Measurements from ENCODE around the gene RPS2. TPM values are rescaled to one million over a fixed set of nuclear protein-coding genes. Genes with fewer than 3 reads are reported as not detected.
A peak's percentile ranks its signal among the peaks of the same experiment; 100 is the strongest.

RPS2 gene
- total and polyA plus RNA-seq, 2 donors (not counting 1 experiment from before 2014, with no cell fraction given), result 3,261 to 6,138 TPM

- Histone ChIP-seq H3K27ac (ENCODE audit: low read length in 2 of 2) (peak within 1 kb of the TSS; percentile 86 to 92), H3K4me1 (ENCODE audit: control insufficient read depth in 2 of 2, insufficient read depth in 2 of 2, low read length in 2 of 2) (peaks cover 31 to 46% of the 10 kb centered on the region in 2 donors), H3K4me3 (ENCODE audit: control extremely low read depth in 1 of 5, extremely low read depth in 1 of 5, insufficient read depth in 1 of 5, low read depth in 2 of 5, low read length in 4 of 5) (peak within 1 kb of the TSS in 4 of 5 experiments; percentile 65 to 93 (median 69)), H3K79me2 (ENCODE audit: control insufficient read depth, insufficient read depth, low read length) (no peaks in the 10 kb centered on the region), H3K9me3 (ENCODE audit: control extremely low read depth in 1 of 3, control insufficient read depth in 2 of 3, insufficient read depth in 1 of 3, low read length in 2 of 3) (peaks cover 0 to 13% (median 0%) of the 10 kb centered on the region in 3 donors), H4K20me1 (ENCODE audit: control insufficient read depth, insufficient read depth, low read length, poor library complexity, severe bottlenecking) (no peaks in the 10 kb centered on the region), H3K36me3 (replicated peaks in 1 of 2; ENCODE audit: control extremely low read depth in 1 of 2, control insufficient read depth in 1 of 2, extremely low read depth in 1 of 2, insufficient read depth in 2 of 2, low read length in 1 of 2) (peaks cover 0 to 10% of the 10 kb centered on the region in 2 experiments), H3K9ac (ENCODE audit: low read length) (peak within 1 kb of the TSS; percentile 90), H3K4me2 (replicated peaks; ENCODE audit: low read depth, low read length, poor library complexity, severe bottlenecking) (peak within 1 kb of the TSS; percentile 100), H3K27me3 (replicated peaks in 1 of 4; ENCODE audit: control extremely low read depth in 1 of 4, control insufficient read depth in 3 of 4, insufficient read depth in 4 of 4, low read length in 3 of 4) (no peaks in the 10 kb centered on the region), H2AFZ (ENCODE audit: insufficient read depth, low read depth, low read length, poor library complexity, severe bottlenecking) (peak within 1 kb of the TSS; percentile 56)
- intact Hi-C loops (cut with micrococcal nuclease), result loop anchor here (2.0 to 10.0 kb wide), 3 partner anchors 25 to 788 kb away; partner anchors contain the start of genes ELOB, MSRB1 and RPS2
- Mint-ChIP-seq H3K9me3 (ENCODE audit: insufficient read depth) (no peaks in the 10 kb centered on the region), H3K27me3 (no peaks in the 10 kb centered on the region), H3K27ac (peak within 1 kb of the TSS; percentile 97), H3K4me1 (peaks cover 43% of the 10 kb centered on the region), H3K4me3 (peak within 1 kb of the TSS; percentile 91)
- no peak for ATAC-seq (ENCODE audit: low read depth)
- ChIA-PET CTCF (interaction anchor here (1.1 kb wide), 1 partner anchor 25 kb away, joined by 3 read pairs; the partner anchor contains the start of gene RPS2), POLR2A (interaction anchor here (1.1 kb wide), 1 partner anchor 166 kb away, joined by 3 read pairs; the partner anchor contains the start of gene TRAF7)
- no peak for TF ChIP-seq CTCF (IDR thresholded peaks at IDR 0.05)
- no peak for TF ChIP-seq EZH2 (IDR thresholded peaks at IDR 0.05; ENCODE audit: borderline replicate concordance, insufficient read depth, low read depth, low read length, poor library complexity, severe bottlenecking)
- WGBS (ENCODE audit: insufficient coverage), result 10% methylated on average over 60 of the region's 67 CpGs
- peak; percentile 65 for DNase-seq
Measured at GRCh38 chr16:1989209-1990100, 24.8 kb upstream of the RPS2 start, which contains the start of gene SYNGR3. TSS of gene SYNGR3 (plus strand) at chr16:1989970. CDS start at chr16:1990103, 133 bp downstream.
